Sciatic nerve (tissue), 2 donors: ENCODE measurements around the gene SIGLEC11. TPM values are rescaled to one million over a fixed set of nuclear protein-coding genes. Genes with fewer than 3 reads are reported as not detected.

Experiments used
- ATAC-seq: fragments of 200-7000 bp; cut with Tn5 transposase; one replicate; pipeline ENCODE4 v1.9.1; 2020; ENCODE audit warnings: mild to moderate bottlenecking, moderate library complexity
- DNase-seq: peaks from one replicate; pipeline ENCODE4 v3.0.0-alpha.2; 2020; ENCODE audit warnings: low spot score
- intact Hi-C: fragments of 100-400 bp; cut with DNase I; formaldehyde crosslinking; loops from one replicate; pipeline ENCODE4 v1.14.2; 2022
- total RNA-seq: library from RNA; stranded (reverse); fragmentation: NEBNext Ultra II Directional; extraction: Animal tissue kit (Norgen Biotek cat#: 25700); gene quantifications from one replicate; pipeline ENCODE4 v1.2.1, GENCODE V29; 2021
- donor health status: DM: no; HTN: no; CAD: no.
- donor health status: DM: no; HTN: no; CAD: no.

Gene SIGLEC11
- total RNA-seq, 1 donor from 2014 or later: 1.6 TPM

DNA sequence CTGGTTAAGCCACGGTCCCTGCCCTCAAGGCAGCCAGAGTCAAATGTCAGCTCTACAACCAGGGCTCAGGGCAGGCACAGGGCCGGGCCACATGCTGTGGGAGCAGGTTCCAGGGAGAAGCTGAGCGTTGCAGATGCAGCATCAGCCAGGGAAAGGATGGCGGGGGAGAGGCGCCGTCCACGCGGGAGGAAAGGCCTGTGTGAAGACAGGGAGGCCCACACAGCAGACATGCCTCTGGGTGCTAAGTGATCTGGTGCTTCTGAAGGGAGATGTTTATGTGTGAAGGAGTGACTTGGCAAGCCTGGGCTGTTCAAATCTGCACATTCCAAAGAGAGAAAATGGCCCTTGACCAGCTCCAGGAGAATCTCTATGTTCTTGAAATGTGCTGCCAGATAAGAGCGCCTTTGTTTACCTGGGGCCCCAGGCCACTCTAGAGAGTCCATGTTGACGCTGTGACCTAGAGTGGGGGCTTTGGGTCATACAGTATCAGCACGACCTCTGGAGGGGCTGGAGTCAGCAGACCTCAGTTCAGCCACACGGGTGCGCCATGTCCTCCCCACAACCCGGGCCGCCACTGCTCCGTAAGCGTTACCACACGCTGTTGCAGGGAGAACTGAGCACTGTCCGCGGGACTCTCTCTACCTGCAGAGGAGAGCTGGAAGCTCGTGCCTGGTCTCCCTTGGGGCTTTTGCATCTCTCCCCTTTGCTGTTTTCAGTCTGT lies 47.8 kb downstream of the SIGLEC11 start:
- ATAC-seq (no peak), DNase-seq (no peak)
- intact Hi-C loops: no loop called here

DNA sequence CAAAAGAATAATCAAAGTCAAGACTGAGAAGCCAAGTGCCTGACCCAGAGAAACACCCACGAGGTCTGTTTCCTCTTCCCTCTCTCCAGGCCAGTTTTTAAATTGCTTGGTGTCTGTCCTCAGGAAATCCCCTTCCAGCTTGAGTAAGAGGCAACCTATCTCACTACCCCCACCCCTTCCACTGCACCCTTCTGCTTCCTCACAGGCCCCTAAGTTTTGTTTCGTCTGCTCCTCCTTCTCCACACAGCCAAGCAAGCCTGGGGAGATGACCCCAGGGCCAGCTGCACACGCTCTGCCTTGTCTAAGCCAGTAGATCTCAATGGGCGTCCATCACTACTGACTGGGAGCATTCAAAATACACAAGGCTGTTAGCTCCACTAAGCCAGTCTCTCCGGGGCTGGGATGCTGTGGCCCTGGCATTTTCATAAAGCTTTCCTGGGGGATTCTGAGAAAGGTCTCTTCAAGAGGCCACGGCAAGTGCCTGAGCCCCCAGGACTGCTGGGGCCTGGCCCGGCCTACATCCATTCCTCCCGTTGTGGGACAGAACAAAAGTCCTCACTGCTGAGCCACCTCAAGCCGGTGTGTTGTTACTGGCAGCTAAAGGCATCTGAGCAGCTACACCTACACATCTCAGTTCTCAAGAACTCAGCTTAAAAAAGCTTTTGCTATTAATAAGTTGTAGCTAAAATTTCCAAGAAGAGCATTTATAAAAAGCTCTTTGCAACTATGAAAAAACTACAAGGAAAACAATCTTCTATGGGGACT lies 49.4 kb downstream of the SIGLEC11 start:
- ATAC-seq: peak; percentile 68

DNA sequence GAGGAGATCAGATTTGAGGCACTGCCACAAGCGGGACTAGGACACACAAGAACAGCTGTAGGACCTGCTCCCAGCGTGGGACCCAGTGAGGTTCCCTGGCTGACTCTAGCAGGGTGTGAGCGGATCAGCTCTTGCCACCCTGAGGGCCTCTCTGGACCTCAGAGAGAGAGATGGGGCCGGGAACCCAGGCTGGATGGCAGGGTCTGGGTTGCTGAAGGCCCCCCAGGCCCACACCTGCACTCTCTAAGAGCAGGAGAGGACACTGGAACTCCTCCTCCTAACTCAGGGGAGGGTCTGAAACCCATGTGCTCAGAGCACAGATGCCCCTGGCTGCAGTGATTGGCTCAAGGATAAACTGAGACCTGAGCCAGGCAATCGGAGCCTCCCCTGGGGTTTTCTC lies 50.8 kb downstream of the SIGLEC11 start:
- intact Hi-C loops: no loop called here
- no peak for DNase-seq
- no peak for ATAC-seq

More for the DNA sequence above, 49.4 kb downstream of the SIGLEC11 start:
- no peak for DNase-seq
- intact Hi-C loops: no loop called here

DNA sequence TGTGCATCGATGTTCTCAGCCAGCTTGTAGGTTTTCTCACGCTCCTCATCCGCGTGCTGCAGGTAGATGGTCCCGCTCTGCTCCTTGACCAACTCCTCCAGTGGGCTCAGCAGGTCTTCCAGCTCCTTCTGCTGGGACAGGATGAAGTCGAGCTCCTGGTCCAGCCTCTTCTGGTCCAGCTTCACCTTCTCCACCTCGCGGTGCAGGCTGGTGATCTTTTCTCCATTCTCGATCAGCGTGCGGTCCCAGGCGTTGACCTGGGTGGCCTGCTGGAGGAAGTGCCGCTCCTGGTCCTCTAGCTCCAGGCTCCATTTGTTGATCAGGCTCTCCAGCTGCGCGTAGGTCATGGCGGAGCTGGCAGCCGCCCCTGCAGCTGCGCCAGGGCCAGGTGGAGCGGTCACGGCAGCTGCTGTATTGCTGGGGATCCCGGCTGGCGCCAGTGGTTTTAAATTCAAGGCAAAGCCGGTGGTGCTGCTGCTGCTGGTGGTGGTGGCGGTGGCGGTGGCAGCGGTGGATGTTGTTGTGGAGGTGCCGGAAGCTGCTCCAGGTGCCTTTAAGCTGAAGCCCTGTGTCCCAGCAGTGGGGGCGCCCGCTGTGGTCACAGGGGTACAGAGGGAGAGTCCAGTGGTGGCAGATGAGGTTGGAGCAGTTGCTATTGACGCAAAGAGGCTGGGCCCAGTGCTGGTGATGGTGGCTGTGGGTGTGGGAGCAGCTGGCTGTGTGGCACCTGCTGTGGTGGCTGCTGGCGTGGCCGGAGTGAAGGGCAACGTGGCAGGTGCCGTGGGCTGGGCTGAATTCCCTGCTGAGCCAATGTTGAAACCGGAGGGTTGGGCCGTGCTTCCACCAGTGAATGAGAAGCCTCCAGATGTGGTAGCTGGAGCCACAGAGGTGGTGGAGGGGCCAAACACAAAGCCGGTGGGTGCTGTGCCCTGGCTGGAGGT lies 52.2 kb downstream of the SIGLEC11 start:
- no peak for ATAC-seq
- no peak for DNase-seq
- intact Hi-C loops: no loop called here

DNA sequence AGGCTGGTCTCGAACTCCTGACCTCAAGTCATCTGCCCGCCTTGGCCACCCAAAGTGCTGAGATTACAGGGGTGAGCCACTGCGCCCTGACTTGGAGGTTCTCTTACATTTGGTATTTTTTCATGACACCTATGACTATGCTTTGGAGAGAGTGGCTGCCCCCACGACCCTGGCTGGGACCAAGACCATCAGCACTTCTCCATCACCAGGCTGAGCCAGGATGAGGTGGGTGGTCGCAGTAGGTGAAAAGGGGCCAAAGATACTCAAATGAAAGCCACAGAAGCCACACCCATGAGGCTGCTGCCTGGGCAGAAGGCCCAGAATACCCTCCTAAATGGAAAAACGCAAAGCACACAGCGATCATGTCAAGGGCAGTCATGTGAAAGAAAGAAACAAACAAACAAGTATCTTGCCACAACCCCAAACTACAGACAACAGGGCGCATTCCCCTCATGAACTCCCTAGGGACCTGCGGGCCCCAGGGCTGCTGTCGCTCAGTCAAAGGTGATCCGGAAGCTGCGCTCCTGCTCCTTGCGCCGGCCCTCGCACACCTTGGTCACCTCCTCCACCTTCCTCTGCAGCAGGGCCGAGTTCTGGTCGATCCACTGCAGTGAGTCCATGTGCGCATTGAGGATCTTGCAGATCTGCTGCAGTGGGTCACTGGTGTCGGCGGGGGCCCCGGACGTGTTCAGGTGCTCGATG lies 53.1 kb downstream of the SIGLEC11 start:
- DNase-seq: no peak
- ATAC-seq: no peak
- intact Hi-C loops: no loop called here

DNA sequence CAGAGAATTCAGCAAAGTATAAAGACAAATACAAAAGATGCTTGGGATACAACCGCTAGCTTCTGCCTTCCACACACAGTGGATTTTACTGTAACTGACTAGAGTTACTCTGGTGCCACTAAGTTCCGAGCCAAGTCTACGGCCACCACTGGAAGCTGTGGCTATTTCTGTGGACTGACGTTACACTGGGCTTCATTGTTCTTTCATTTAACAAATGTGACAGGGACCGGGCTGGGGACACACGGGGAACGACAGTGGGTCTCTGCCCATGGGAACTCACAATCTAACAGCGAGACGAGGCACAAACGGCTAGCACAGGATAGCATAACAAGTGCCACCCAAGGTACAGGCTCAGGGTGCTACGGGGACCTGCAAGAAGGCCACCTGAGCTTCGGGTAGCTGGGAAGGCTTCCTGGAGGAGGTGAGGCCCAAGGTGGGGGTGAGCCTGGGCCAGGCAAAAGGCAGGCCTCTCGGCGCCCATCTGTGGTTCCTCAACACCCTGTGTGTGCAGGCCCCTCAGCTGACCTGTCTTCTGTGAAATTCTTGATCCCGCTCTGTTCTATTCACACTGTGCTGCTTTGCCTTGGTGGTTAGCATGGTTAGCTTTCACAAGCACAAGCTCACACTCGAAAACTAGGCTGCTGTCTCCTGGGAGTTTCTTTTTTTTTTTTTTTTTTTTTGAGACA lies 54.0 kb downstream of the SIGLEC11 start:
- ATAC-seq (no peak), DNase-seq (no peak)
- intact Hi-C loops: no loop called here

DNA sequence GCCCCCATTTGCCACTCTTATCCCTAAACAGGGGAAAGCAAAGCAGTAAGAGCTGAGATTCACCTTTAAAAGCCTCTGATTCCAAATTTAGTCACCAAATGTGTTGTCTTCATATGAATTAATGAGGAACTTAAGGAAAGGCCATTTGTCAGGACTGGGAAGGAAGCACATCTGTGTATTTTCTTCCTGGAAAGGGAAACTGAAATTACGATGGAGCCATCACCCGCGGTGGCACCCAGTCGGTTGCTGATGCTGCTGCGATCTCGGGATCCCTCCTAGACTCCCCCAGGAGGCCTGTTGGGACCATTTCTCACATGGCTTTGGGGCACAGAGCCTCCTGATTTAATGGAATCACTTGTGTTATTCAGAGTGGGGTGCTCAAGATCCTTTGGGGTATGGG lies 56.8 kb downstream of the SIGLEC11 start:
- DNase-seq (no peak), ATAC-seq (no peak)
- intact Hi-C loops: no loop called here

Other genes starting within 250 kb of the SIGLEC11 start
- gene TSKS, start 197.9 kb downstream of the SIGLEC11 start, total RNA-seq: 0.85 TPM
- 74.3 TPM for gene AP2A1, start 194.2 kb downstream of the SIGLEC11 start, total RNA-seq
- 26.4 TPM for gene FUZ, start 147.9 kb downstream of the SIGLEC11 start, total RNA-seq
- 39.7 TPM for gene MED25, start 142.9 kb downstream of the SIGLEC11 start, total RNA-seq
- gene PTOV1, start 110.0 kb downstream of the SIGLEC11 start, total RNA-seq: 143 TPM
- gene PNKP, start 93.6 kb downstream of the SIGLEC11 start, total RNA-seq: 66.6 TPM
- 36.6 TPM for gene AKT1S1, start 83.8 kb downstream of the SIGLEC11 start, total RNA-seq
- gene TBC1D17, start 83.5 kb downstream of the SIGLEC11 start, total RNA-seq: 64.8 TPM
- 4.6 TPM for gene IL4I1, start 64.3 kb downstream of the SIGLEC11 start, total RNA-seq
- gene ATF5, start 32.0 kb downstream of the SIGLEC11 start, total RNA-seq: 26.0 TPM
- 37.4 TPM for gene NUP62, start 31.7 kb downstream of the SIGLEC11 start, total RNA-seq
- gene VRK3, start 64.2 kb upstream of the SIGLEC11 start, total RNA-seq: 42.4 TPM
- gene ZNF473, start 64.8 kb upstream of the SIGLEC11 start, total RNA-seq: 9.0 TPM
- not detected for gene IZUMO2, start 202.1 kb upstream of the SIGLEC11 start, total RNA-seq
- 48.7 TPM for gene MYH14, start 242.4 kb upstream of the SIGLEC11 start, total RNA-seq